OCI-LY3 (cell line): Measurements from ENCODE around the gene CYSLTR2.
"Not testable (repeated sequence)": the region's sequence is repeated elsewhere in the genome, so short reads cannot be mapped to it uniquely, and the experiment has no call there.

ENCODE experiments used
- H2AFZ ChIP-seq: fragments of 200-600, 300-600 bp; shearing (Covaris generic); 2 replicates; pipeline ENCODE4 v1.6.0; 2014; ENCODE audit warnings: antibody characterized with exemption, low read depth, low read length
- H3K27ac ChIP-seq: fragments of 200-600, 300-600 bp; sonication (generic); 2 replicates; pipeline ENCODE4 v1.5.1; 2014; ENCODE audit warnings: mild to moderate bottlenecking, low read length, moderate library complexity, mixed read lengths
- H3K27me3 ChIP-seq: fragments of 200-600, 300-600 bp; sonication (generic); 2 replicates; pipeline ENCODE4 v1.6.1; 2014; ENCODE audit warnings: low read depth, low read length, mixed read lengths
- H3K36me3 ChIP-seq: fragments of 200-600, 300-600 bp; sonication (generic); replicated peaks from 2 replicates; pipeline ENCODE3; 2014; ENCODE audit warnings: low read depth, low read length, mixed read lengths
- H3K4me1 ChIP-seq: fragments of 300-600, 200-600 bp; sonication (generic); 2 replicates; pipeline ENCODE4 v1.6.1; 2014; ENCODE audit warnings: low read length, mixed read lengths
- H3K4me2 ChIP-seq: fragments of 200-600, 300-600 bp; sonication (generic); 2 replicates; pipeline ENCODE4 v1.6.1; 2014; ENCODE audit warnings: low read length, mixed read lengths
- H3K4me3 ChIP-seq: fragments of 300-600, 200-600 bp; sonication (generic); 2 replicates; pipeline ENCODE4 v1.5.1; 2014; ENCODE audit warnings: antibody characterized with exemption, mild to moderate bottlenecking, low read length, moderate library complexity
- H3K79me2 ChIP-seq: fragments of 300-600, 200-600 bp; shearing (Covaris generic); 2 replicates; pipeline ENCODE4 v1.6.1; 2014; ENCODE audit warnings: mild to moderate bottlenecking, low read length, mixed read lengths
- H3K9ac ChIP-seq: fragments of 300-600, 200-600 bp; shearing (Covaris generic); 2 replicates; pipeline ENCODE4 v1.6.0; 2014; ENCODE audit warnings: mild to moderate bottlenecking, low read length, moderate library complexity
- H3K9me3 ChIP-seq: fragments of 200-600, 300-600 bp; shearing (Covaris generic); 2 replicates; pipeline ENCODE4 v1.6.1; 2014; ENCODE audit warnings: low read length, mixed read lengths; ENCODE audit not compliant: insufficient read depth
- H4K20me1 ChIP-seq: fragments of 200-600, 300-600 bp; sonication (generic); 2 replicates; pipeline ENCODE4 v1.6.1; 2016; ENCODE audit warnings: low read length, mixed read lengths; ENCODE audit not compliant: insufficient read depth
- CTCF ChIP-seq: fragments of 200-600, 300-600 bp; sonication (generic); IDR thresholded peaks from 2 replicates; pipeline ENCODE4 v1.5.1; 2014; ENCODE audit warnings: antibody characterized with exemption, low read length, low read depth
- EZH2phosphoT487 ChIP-seq: fragments of 200-600 bp; shearing (Covaris generic); IDR thresholded peaks from 2 replicates; pipeline ENCODE4 v1.6.1; 2018; ENCODE audit warnings: antibody characterized with exemption, mixed run types, low read depth

CYSLTR2 gene

GRCh38 chr13:48686636-48687210, 33.0 kb downstream of the CYSLTR2 start:
- Histone ChIP-seq H3K4me2 (no peak overlapping the region), H3K9me3 (no peaks in the 10 kb centered on the region), H3K9ac (no peak overlapping the region), H3K4me3 (no peak overlapping the region), H3K27me3 (no peaks in the 10 kb centered on the region), H3K27ac (no peak overlapping the region), H3K36me3 (no peaks in the 10 kb centered on the region), H2AFZ (no peak overlapping the region), H3K79me2 (no peaks in the 10 kb centered on the region), H3K4me1 (peaks cover under 1% of the 10 kb centered on the region), H4K20me1 (no peaks in the 10 kb centered on the region)
- no peak for TF ChIP-seq CTCF
- TF ChIP-seq EZH2phosphoT487 = no peak

- no peak overlapping the region for H2AFZ ChIP-seq
- no peaks in the 10 kb centered on the region for H3K27me3 ChIP-seq
- H4K20me1 ChIP-seq = no peaks in the 10 kb centered on the region
- no peak overlapping the region for H3K4me3 ChIP-seq
- no peak overlapping the region for H3K4me2 ChIP-seq
- no peaks in the 10 kb centered on the region for H3K4me1 ChIP-seq
- TF ChIP-seq CTCF = no peak
- TF ChIP-seq EZH2phosphoT487 = no peak
- no peak overlapping the region for H3K9ac ChIP-seq
- H3K36me3 ChIP-seq = no peaks in the 10 kb centered on the region
- no peaks in the 10 kb centered on the region for H3K79me2 ChIP-seq
- H3K27ac ChIP-seq = no peak overlapping the region
- H3K9me3 ChIP-seq = no peaks in the 10 kb centered on the region
Measured at GRCh38 chr13:48687249-48687648, 33.5 kb downstream of the CYSLTR2 start.

GRCh38 chr13:48693998-48694397, 40.3 kb downstream of the CYSLTR2 start:
- H3K4me2 ChIP-seq = no peak overlapping the region
- H3K9me3 ChIP-seq = no peaks in the 10 kb centered on the region
- H3K36me3 ChIP-seq = no peaks in the 10 kb centered on the region
- H3K4me3 ChIP-seq = no peak overlapping the region
- no peaks in the 10 kb centered on the region for H3K27me3 ChIP-seq
- H2AFZ ChIP-seq = no peak overlapping the region
- H3K27ac ChIP-seq = no peak overlapping the region
- no peaks in the 10 kb centered on the region for H4K20me1 ChIP-seq
- TF ChIP-seq CTCF = no peak
- no peak for TF ChIP-seq EZH2phosphoT487
- no peaks in the 10 kb centered on the region for H3K79me2 ChIP-seq
- H3K4me1 ChIP-seq = no peaks in the 10 kb centered on the region
- H3K9ac ChIP-seq = no peak overlapping the region

GRCh38 chr13:48695776-48696175, 42.0 kb downstream of the CYSLTR2 start:
- Histone ChIP-seq H3K9ac (no peak overlapping the region), H3K36me3 (no peaks in the 10 kb centered on the region), H3K4me1 (no peaks in the 10 kb centered on the region), H3K4me2 (no peak overlapping the region), H3K4me3 (no peak overlapping the region), H3K27me3 (no peaks in the 10 kb centered on the region), H3K9me3 (no peaks in the 10 kb centered on the region), H3K27ac (no peak overlapping the region), H3K79me2 (no peaks in the 10 kb centered on the region), H2AFZ (no peak overlapping the region), H4K20me1 (no peaks in the 10 kb centered on the region)
- TF ChIP-seq CTCF (no peak), EZH2phosphoT487 (no peak)

GRCh38 chr13:48696676-48697075, 42.9 kb downstream of the CYSLTR2 start:
- not testable (repeated sequence) for H3K4me1 ChIP-seq, H3K27ac ChIP-seq, H4K20me1 ChIP-seq, H3K4me2 ChIP-seq, H3K9me3 ChIP-seq, H3K79me2 ChIP-seq, H3K4me3 ChIP-seq, H2AFZ ChIP-seq, H3K36me3 ChIP-seq, H3K27me3 ChIP-seq, H3K9ac ChIP-seq
